ENCODE results near the gene DOK6.

DNA sequence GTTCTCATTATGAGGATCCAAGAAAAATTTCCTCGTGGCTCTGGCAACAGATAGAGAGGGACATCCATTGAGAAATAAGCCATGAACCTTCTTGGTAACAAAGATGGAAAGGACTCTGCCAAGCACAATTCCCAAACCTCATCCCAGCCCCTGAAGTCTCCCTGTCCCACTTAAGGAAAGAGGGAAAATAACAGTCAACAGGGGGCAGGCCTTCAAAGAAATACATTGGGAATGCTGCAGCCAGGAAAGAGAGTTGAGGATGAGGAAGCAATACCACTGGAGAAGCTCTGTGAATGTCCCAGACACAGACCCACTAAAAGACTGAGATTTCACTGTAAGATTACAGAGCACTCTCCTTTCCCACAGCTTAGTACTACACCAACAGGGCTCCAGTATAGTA, 453.8 kb downstream of the DOK6 start:
- TF ChIP-seq CTCF (IDR thresholded peaks at IDR 0.05 in 8 of 11, conservative IDR thresholded peaks at IDR 0.05 in 3 of 11) (no peak), POLR2AphosphoS5 (IDR thresholded peaks at IDR 0.05) (no peak)

All from spleen (tissue), 7 donors.